ENCODE measurements around the gene USP48.
"Not testable (repeated sequence)": the region's sequence is repeated elsewhere in the genome, so short reads cannot be mapped to it uniquely, and the experiment has no call there.

Gene USP48

DNA sequence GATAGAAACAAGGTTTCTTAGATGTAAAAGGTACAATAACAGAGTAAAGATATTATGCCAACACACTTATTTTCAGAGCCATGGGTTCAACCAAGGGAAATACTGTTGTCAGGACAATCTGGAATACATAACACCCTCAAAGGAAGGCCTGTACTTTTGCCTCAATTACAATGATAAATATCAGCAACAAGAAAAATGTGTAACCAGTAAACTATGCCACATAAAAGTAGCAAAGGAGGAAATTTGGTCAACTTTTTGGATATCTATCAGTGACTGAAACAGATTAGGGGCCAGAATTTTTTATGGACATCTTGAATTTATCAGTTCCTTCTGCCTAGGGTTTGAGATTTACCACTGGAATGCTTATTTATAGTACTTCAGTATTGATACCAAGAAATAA is 89.2 kb downstream of the USP48 start:
- no peak for DNase-seq (ENCODE audit: low read depth)

DNA sequence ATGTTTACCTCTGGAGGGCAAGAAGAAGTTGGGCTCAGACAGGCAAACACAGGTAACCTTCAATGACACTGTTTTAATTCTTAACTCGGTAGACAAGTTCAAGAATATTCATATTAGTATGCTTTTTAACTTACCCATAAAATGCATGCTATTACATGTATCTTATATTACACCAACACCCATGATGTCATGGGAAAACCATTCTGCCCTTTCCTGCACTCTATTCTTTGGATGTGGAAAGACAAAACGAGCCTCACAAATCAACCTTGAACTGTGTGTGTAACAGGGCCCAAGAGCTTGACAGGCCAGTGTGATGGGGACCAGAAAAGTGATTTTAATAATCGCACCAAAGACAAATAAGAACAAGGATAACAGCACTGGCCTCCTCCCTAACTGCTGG is 91.2 kb downstream of the USP48 start:
- DNase-seq (ENCODE audit: low read depth) = no peak

GRCh38 chr1:21689661-21690372 is 93.1 kb downstream of the USP48 start:
- no peak for DNase-seq (ENCODE audit: low read depth)

- no peak for DNase-seq (ENCODE audit: low read depth)
Observed at GRCh38 chr1:21687081-21687529, 95.8 kb downstream of the USP48 start.

DNA sequence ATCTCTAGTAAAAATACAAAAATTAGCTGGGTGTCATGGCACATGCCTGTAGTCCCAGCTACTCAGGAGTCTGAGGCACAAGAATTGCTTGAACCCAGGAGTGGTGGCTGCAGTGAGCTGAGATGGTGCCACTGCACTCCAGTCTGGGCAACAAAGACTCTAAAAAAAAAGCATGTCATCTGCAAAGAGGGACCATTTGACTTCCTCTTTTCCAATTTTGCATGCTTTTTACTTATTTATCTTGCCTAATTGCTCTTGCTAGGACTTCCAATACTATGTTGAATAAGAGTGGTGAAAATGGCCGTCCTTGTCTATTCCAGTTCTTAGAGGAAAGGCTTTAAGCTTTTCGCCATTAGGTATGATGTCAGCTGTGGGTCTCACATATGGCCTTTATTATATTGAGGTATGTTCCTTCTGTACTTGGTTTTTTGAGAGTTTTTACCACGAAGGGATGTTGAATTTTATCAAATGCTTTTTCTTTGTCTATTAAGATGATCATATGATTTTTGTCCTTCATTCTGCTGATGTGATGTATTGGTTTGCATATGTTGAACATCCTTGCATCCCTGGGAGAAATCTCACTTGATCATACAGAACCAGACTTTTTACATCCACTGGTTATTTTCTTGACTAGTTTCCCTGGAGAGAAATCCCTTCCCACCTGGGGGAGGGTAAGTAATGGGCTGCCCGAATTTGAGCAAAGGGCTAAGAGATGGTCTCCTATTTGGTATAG is 96.8 kb downstream of the USP48 start:
- DNase-seq (ENCODE audit: low read depth) = no peak

DNA sequence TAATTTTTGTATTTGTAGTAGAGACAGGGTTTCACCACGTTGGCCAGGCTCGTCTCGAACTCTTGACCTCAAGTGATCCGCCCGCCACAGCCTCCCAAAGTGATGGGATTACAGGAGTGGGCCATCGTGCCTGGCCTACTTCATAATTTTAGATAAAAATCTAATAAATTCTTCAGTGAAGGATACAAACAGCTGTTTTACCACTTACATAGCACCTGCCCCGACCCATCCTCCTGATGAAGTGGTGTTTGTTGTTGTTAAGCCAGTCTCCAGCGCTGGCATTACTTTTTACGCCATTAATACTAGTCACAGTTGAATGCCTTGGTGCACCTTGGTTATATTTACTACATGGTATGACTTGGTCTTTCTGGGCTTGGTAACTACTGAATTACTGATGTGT is 101.5 kb downstream of the USP48 start:
- no peak for DNase-seq (ENCODE audit: low read depth)

DNA sequence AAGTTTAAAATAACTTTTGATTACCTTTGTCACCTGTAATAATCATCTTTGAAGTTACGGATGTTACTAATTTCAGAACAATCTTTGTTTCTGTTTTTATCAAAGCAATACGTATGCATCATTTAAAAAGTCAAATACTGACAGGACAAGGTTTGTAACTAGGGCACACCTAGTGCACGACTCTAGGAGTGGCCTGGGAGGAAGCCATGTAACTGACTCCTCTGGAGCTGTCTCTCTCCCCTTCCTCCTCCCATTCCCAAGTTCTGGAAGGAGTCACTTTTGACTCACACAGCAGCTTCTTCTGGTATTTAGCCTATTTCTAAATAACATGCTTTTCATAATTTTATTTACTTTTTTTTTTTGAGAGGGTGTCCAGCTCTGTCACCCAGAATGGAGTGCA is 102.0 kb downstream of the USP48 start:
- no peak for DNase-seq (ENCODE audit: low read depth)

DNA sequence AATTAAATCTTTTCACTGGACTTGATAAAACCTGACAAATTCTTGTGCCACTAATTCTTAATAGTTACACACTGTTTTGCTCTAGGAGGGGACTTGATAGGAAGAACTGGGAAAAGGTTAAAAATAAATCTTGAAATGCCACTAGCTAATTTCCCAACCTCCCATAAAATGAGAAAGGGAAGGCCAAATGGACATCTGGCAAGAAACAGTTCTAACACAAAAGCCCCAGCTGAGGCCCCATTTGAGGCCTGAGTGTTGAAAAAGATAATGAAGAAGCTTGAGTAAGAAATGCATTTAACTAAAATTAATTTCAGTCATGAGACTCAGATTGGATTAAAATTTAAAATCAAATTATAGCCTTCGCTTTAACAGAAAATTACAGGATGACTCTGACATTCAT is 102.6 kb downstream of the USP48 start:
- DNase-seq (ENCODE audit: low read depth) = no peak

- DNase-seq (ENCODE audit: low read depth) = no peak
Observed at GRCh38 chr1:21677168-21677567, 105.8 kb downstream of the USP48 start.

DNA sequence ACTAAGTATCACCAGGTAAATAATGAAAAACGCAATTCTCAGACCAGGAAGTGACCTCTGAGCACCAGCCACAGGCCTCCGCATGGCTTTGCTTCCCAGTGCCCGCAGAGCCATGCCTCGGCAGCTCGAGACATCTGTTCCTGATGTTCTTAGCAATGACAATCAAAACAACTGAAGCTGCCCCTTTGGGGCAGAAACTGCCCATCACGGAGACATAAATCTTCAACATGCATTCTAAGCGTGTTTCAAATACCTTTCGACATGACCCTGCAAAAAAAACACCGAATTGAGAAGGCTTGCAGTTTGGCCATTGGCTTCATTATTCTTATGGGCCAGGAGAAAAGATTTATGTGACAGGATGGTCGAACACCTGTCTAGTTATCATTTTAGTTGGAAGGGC is 108.0 kb downstream of the USP48 start:
- no peak for DNase-seq (ENCODE audit: low read depth)

DNA sequence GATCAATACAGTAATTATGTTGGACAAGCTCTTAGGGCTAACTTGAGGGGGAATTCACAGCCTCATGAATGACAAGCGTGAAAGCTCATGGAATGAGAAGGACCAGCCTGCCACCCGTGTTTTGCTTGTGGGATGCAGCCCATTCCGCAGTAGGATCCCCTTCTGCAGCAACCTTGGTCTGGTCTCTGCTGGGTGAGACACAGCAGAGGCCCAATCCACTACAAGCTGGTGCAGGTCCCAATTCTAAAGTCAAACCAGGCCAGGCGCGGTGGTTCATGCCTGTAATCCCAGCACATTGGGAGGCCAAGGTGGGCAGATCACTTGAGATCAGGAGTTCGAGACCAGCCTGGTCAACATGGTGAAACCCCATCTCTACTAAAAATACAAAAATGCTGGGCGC is 109.1 kb downstream of the USP48 start:
- DNase-seq (ENCODE audit: low read depth) = not testable (repeated sequence)

DNA sequence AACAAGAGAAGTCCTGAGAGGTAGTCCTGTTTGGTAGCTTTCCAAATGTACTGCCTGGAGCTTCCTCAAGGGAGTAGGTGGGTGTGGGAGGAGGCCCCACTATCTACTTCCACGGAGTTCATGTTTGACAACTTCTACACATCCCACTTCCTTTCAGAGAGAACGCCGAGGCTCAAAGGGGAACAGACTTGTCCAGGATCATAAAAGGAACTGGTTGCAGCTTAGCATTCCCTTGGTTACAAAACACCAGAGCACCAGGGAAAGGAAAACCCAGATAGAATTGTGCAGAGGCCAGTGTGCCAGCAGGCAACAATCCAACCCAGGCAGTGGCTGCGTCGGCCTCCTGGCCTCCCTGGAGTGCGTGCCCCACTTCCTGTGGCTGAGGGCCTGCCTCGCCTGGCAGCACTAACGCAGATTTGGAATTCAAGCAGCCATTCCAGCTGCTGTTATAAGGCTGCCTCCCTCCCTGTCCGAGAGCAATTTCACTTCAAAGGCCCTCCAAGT is 109.6 kb downstream of the USP48 start:
- DNase-seq (ENCODE audit: low read depth) = no peak

DNA sequence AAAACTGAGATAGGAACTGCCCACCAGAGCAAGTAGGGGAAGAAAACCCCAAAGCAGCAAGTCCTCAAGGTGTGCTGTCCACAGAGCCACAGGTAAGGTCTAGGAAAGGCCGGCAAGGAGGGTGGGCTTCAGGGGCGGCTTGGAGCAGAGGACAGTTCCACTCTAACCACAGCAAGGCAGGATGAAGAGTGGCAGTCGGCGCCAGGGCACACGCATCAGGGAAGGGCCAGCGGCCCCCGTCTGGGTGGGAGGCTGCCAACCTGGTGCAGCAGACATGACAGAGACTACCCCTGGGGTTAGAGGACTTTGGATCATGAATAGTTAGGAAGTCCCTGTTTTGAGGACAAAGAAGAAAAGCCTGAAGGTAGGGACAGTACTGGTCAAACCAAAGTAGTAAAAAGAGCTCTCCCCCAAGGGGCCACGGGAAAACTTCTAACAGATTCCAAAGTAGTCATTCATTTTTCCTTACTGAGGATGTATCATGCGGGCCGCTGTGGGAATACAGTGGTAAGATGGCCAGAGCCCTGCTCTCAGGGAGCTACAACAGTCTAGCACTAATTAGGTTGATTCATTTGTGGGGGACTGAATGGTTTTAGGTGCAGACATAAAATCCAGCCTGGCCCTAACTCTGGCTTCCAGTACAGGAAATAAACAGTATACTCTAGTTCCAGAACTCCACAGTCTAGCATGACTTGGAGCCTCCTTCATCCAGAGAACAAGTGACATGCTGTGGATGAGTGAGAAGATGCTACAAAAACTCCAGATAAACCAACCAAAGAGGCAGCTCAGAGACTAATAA is 110.3 kb downstream of the USP48 start:
- DNase-seq (ENCODE audit: low read depth) = no peak

GRCh38 chr1:21671915-21672314 is 111.0 kb downstream of the USP48 start:
- no peak for DNase-seq (ENCODE audit: low read depth)

DNA sequence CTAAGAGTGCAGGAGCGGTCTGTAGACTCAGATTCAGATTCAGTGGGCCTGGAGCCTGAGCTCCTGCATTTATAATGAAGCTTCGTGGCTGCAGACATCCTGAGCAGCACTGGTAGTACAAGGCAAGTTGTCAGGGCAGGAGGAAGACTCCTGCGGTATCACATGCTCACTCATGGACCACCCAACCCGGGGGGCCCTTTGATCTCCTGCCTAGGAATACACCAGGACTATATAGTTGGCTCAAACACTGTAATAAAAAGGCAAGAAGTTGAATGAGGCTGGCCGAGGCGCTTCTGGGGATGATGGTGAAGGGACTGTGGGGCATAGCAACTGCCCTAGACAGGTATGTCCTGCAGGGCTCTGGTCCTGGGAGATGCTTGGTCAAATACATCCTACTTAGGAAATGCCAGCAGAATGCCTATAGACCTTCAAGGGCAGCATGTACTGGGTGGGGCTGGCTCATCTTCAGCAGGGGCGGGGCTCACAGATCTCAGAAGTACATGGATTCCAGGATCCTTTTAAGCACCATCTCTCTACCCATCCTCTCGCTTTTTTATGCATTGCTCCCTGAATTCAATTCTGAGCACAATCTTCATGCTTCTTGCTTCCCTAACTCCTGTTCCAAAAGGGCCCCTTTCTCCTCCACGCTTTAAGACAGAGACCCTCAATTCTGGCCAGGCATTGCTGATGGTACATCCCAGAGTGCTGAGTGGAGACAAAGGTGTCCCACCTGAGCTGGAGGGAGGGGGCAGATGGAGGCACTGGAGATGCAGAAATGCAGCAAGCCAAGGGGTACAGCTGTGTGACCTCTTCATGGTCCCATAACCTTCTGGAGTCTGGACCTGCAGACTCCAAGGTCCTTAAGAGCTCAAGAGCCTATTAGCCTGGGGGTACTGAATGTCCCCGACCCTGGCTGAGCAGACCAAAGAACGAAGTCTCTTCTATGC is 111.7 kb downstream of the USP48 start:
- DNase-seq (ENCODE audit: low read depth) = no peak

GRCh38 chr1:21670059-21670881 is 112.7 kb downstream of the USP48 start:
- no peak for DNase-seq (ENCODE audit: low read depth)

DNA sequence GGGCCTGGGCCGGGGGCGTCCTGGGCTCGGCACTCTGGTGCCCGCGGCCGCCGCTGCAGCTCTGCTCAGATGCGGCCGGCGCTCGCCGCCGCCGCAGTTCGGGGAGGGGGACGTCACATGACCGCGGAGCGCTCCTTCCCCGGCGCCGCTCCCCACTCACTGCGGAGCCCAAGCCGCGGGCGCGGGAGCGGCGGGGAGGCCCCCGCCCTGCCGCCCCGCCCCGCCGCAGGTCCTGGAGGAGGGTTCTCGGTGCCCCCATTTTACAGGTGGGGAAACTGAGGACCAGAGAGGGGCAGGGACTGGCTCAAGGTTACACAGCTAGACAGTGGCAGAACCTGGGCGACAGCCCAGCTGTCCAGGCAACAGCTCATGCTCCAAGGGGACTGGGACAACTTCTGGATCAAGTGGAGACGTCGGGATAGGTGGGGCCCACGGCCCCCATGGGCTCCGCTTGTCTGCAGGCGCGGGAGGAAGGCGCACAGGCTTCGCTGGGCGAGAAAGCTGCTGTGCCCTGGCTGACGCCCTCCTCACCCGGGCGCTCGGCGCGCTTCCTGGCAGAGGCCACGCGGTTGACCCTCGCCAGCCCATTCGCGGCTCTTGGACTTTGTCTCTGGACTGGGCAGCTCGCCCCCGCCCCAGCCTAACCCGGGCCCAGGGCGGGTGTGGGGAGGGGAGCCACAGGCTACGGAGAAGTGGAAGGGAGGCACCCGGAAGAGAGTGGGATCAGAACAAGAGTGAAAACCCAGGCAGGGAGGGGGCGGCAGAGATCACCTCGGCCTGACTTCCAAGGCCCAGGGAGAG is 113.5 kb downstream of the USP48 start, which contains the start of gene RAP1GAP:
RAP1GAP (minus strand) TSS at position 100 of the 801 bp plus-strand sequence. CDS start 49,325 bp downstream, outside the sequence.
- DNase-seq (ENCODE audit: low read depth) = no peak

DNA sequence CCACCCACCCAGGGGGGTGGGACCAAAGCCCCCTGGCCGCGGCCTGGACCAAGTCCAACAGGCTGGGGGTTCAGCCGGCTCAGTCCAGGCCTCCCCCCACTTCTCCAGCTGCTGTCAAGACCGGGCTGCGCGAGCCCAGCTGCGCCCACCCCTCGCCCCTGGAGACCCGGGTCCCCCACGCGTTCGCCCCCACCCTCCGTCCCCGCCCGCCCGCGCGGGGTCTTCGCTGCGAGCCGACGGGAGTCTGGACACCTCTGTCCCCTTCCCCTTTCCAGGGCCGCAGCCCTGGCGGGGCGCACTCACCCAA is 114.0 kb downstream of the USP48 start:
- DNase-seq (ENCODE audit: low read depth) = no peak

DNA sequence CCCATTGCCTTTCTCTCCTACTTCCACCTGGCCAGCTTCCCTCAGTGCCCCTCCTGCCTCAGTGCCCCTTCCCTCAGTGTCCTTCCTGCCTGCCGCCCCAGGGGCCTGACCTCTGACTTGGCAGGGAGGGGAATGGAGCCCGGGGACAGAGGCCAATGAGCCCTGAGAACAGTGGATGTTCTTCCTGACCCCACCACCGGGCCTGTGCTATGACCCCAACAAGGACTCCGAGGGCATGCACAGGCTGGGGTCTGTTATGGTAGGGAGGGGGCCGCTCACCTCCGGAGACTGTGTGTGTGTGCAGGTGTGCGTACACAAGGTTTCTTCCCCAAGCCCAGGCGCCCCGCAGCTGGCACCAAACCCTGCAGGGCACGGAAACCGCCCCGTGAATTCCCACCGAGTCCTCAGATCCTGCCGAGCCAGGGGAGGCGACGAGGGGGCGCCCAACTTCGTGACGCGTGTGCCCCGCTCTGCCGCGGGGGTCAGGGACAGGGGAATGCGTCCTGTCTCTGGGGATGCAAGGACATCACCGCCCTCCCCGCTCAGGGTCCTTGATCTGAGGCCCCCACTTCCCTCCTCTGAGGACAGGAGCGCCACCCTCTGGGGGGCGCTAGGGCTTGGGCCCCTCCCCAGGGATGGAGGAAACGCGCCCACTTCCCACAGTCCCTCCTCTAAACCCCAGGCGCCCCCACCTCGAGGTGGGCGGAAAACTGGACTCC is 114.6 kb downstream of the USP48 start:
- DNase-seq (ENCODE audit: low read depth) = no peak

Data from activated T-cell treated with anti-CD3 and anti-CD28 coated beads for 1 hour (primary cell).